GM18907 (cell line): ENCODE results near the gene COMT.

ENCODE experiments used
- ATAC-seq: cut with Tn5 transposase; IDR thresholded peaks from one replicate; pipeline ENCODE4 v1.9.1; 2021; ENCODE audit warnings: mild to moderate bottlenecking, moderate library complexity; ENCODE audit not compliant: unreplicated experiment

COMT gene

GRCh38 chr22:19955241-19956128 is 13.9 kb downstream of the COMT start:
- ATAC-seq: no peak

- no peak for ATAC-seq
Measured at GRCh38 chr22:19957445-19957844, 15.9 kb downstream of the COMT start.

GRCh38 chr22:19958083-19959042 is 16.8 kb downstream of the COMT start:
- ATAC-seq: no peak

- no peak for ATAC-seq
Measured at GRCh38 chr22:19959043-19959586, 17.5 kb downstream of the COMT start.

- no peak for ATAC-seq
Measured at GRCh38 chr22:19959587-19960490, 18.3 kb downstream of the COMT start.

GRCh38 chr22:19960491-19961200 is 19.1 kb downstream of the COMT start:
- no peak for ATAC-seq

GRCh38 chr22:19961201-19961580 is 19.6 kb downstream of the COMT start:
- no peak for ATAC-seq

GRCh38 chr22:19961868-19962245 is 20.3 kb downstream of the COMT start:
- ATAC-seq: no peak

GRCh38 chr22:19962246-19962908 is 20.8 kb downstream of the COMT start:
- ATAC-seq: no peak

- no peak for ATAC-seq
Measured at GRCh38 chr22:19962909-19963806, 21.6 kb downstream of the COMT start.

- ATAC-seq: no peak
Measured at GRCh38 chr22:19963863-19964642, 22.5 kb downstream of the COMT start.

- ATAC-seq: no peak
Measured at GRCh38 chr22:19964701-19965386, 23.3 kb downstream of the COMT start.

- no peak for ATAC-seq
Measured at GRCh38 chr22:19965771-19966709, 24.5 kb downstream of the COMT start.

GRCh38 chr22:19966908-19967750 is 25.6 kb downstream of the COMT start:
- no peak for ATAC-seq
